Ectodermal cell (in vitro differentiated cells): Measurements from ENCODE around the gene DNAJB5.

Experiments
- H3K27ac ChIP-seq: 2 replicates; pipeline ENCODE4 v1.7.0; 2013; ENCODE audit warnings: mild to moderate bottlenecking, low read depth, low read length; ENCODE audit not compliant: insufficient read depth, poor library complexity, severe bottlenecking
- H3K27me3 ChIP-seq: 2 replicates; pipeline ENCODE4 v1.7.0; 2013; ENCODE audit warnings: mild to moderate bottlenecking, low read length; ENCODE audit not compliant: insufficient read depth, control insufficient read depth, poor library complexity, severe bottlenecking
- H3K36me3 ChIP-seq: one replicate; pipeline ENCODE4 v1.7.0; 2013; ENCODE audit warnings: low read length; ENCODE audit not compliant: control insufficient read depth, insufficient read depth
- H3K4me1 ChIP-seq: one replicate; pipeline ENCODE4 v1.7.0; 2013; ENCODE audit warnings: low read length; ENCODE audit not compliant: control insufficient read depth, insufficient read depth
- H3K4me3 ChIP-seq: 2 replicates; pipeline ENCODE4 v1.7.0; 2013; ENCODE audit warnings: low read depth, low read length, control low read depth; ENCODE audit not compliant: insufficient read depth
- H3K9me3 ChIP-seq: 2 replicates; pipeline ENCODE4 v1.7.0; 2013; ENCODE audit warnings: mild to moderate bottlenecking, low read length, moderate library complexity; ENCODE audit not compliant: control insufficient read depth
- WGBS, 2 experiments: methylation state at CpG; one replicate each; pipeline ENCODE4 v1.1.7; 2013; ENCODE audit warnings: missing lambda C conversion rate in 2 of 2; 5-methylcytosine and 5-hydroxymethylcytosine counted together

The DNAJB5 gene

DNA sequence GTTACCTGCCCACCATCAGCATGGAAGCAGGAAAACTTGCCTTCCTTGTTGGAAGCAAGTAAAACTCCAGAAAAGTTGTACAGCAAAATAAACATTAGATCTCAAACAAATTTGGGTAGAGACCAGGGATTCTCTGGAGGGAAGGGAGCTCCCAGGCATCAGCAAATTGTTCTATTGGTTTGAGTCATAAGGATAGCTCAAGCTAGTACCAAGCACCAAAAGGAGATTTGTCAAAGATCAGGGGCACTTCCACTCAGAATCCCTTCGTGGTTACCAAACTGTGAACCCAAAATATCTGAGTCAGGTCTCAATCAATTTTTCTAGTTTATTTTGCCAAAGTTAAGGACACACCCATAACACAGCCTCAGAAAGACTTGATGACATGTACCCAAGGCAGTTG, 37.8 kb downstream of the DNAJB5 start:
- no peak overlapping the region for H3K4me3 ChIP-seq

DNA sequence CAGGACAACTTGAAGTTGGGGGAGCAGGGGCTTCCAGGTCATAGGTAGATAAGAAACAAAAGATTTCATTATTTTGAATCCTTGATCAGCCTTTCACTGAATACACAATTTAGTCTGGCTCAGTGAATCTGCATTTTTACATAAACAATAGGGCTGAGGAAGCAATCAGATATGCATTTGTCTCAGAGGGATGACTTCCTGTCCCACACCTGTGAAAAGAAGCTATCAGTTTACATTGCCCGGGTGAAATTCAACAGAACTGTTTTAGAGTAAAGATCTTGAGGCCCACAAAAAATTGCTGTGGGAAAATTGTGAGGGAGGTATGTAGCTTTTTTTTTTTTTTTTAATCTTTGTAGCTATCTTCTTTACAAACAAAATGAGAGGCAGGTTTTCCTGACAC, 38.3 kb downstream of the DNAJB5 start:
- Histone ChIP-seq H3K27ac (no peak overlapping the region), H3K4me1 (no peaks in the 10 kb centered on the region), H3K36me3 (no peaks in the 10 kb centered on the region), H3K9me3 (peaks cover 2% of the 10 kb centered on the region), H3K4me3 (no peak overlapping the region), H3K27me3 (no peaks in the 10 kb centered on the region)
- 93 to 97% methylated on average over 1 of the region's 1 CpG for WGBS, 2 experiments

More for the DNA sequence above, 37.8 kb downstream of the DNAJB5 start:
- no peaks in the 10 kb centered on the region for H3K36me3 ChIP-seq
- 85 to 89% methylated on average over 1 of the region's 1 CpG for WGBS, 2 experiments
- no peaks in the 10 kb centered on the region for H3K4me1 ChIP-seq
- no peak overlapping the region for H3K27ac ChIP-seq
- no peaks in the 10 kb centered on the region for H3K27me3 ChIP-seq
- peaks cover 2% of the 10 kb centered on the region for H3K9me3 ChIP-seq

DNA sequence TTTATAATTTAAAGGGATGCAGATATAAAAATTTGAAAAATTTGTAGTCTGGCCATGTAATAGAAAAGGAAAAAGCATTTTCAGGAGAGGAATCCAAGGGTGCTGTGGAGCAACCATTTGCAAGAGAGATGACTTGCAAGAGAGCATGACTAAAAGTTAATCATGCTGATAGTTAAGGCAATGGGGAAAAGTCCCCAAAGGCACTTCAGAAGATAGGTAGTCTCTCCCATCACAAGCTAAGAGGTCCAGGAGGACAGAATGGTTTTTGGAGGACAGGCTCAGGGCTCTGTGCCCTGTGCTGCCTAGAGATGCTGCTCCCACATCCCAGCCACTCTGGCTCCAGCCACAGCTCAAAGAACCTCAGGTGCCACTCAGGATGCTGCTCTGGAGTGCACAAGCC, 38.8 kb downstream of the DNAJB5 start:
- no peaks in the 10 kb centered on the region for H3K4me1 ChIP-seq
- H3K36me3 ChIP-seq, result no peaks in the 10 kb centered on the region
- no peaks in the 10 kb centered on the region for H3K27me3 ChIP-seq
- H3K4me3 ChIP-seq, result no peak overlapping the region
- H3K9me3 ChIP-seq, result peaks cover 2% of the 10 kb centered on the region
- no peak overlapping the region for H3K27ac ChIP-seq

DNA sequence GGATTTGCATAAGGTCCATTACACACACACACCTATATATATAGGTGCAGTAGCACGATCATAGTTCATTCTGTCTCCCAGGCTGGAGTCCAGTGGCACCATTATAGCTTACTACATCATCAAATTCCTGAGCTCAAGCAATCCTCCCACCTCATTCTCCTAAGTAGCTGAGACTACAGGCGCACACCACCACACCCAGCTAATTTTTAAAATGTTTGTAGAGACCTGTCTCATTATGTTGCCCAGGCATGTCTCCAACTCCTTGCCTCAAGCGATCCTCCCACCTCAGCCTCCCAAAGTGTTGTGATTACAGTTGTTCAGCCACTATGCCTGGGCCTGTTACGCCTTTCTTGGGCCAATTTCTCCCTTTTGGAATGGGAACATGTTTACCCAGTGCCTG, 39.7 kb downstream of the DNAJB5 start:
- H3K9me3 ChIP-seq, result peaks cover 2% of the 10 kb centered on the region

DNA sequence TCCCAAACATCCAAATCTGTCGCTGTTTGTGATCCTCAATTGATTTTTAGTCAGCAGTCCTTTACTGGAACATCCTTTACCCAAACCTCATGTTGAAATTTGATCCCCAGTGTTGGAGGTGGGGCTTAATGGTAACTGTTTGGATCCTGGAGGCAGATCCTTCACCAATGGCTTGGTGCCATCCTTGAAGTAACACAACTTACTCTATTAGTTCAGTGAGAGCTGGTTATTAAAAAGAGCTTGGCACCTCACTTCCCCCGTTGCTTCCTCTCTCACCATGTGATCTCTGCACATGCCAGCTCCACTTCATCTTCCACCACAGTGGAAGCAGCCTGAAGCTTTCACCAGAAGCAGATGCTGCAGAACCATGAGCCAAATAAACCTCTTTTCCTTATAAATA, 40.3 kb downstream of the DNAJB5 start:
- Histone ChIP-seq H3K4me3 (no peak overlapping the region), H3K27ac (no peak overlapping the region), H3K4me1 (no peaks in the 10 kb centered on the region), H3K27me3 (no peaks in the 10 kb centered on the region), H3K36me3 (no peaks in the 10 kb centered on the region), H3K9me3 (peaks cover 2% of the 10 kb centered on the region)
- 84 to 89% methylated on average over 2 of the region's 2 CpGs for WGBS, 2 experiments

More for the DNA sequence above, 39.7 kb downstream of the DNAJB5 start:
- Histone ChIP-seq H3K4me1 (no peaks in the 10 kb centered on the region), H3K27ac (no peak overlapping the region), H3K27me3 (no peaks in the 10 kb centered on the region), H3K36me3 (no peaks in the 10 kb centered on the region), H3K4me3 (no peak overlapping the region)
- WGBS, 2 experiments, result 92% methylated on average over 3 of the region's 4 CpGs

DNA sequence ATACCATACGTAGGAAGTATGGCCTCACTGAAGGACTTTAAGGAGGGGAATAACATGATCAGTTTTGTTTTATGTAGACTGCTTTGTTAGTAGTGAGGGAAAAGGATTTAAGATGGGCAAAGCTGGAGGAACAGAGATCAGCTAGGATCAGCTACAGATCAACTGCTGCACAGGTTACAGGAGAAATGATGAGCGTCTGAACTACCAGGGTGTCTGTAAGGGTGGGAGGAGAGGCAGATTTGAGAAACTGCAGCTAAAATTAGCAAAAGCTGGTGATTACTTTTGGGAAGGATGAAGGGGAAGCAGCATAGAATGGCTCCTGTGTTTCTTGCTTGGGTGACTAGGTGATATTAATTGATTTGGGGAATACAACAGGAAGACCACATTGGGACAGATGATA, 43.6 kb downstream of the DNAJB5 start:
- H3K4me1 ChIP-seq, result no peaks in the 10 kb centered on the region
- H3K27me3 ChIP-seq, result no peaks in the 10 kb centered on the region
- H3K4me3 ChIP-seq, result no peak overlapping the region
- H3K9me3 ChIP-seq, result peaks cover 2% of the 10 kb centered on the region
- 95% methylated on average over 2 of the region's 2 CpGs for WGBS, 2 experiments
- no peak overlapping the region for H3K27ac ChIP-seq
- H3K36me3 ChIP-seq, result no peaks in the 10 kb centered on the region

DNA sequence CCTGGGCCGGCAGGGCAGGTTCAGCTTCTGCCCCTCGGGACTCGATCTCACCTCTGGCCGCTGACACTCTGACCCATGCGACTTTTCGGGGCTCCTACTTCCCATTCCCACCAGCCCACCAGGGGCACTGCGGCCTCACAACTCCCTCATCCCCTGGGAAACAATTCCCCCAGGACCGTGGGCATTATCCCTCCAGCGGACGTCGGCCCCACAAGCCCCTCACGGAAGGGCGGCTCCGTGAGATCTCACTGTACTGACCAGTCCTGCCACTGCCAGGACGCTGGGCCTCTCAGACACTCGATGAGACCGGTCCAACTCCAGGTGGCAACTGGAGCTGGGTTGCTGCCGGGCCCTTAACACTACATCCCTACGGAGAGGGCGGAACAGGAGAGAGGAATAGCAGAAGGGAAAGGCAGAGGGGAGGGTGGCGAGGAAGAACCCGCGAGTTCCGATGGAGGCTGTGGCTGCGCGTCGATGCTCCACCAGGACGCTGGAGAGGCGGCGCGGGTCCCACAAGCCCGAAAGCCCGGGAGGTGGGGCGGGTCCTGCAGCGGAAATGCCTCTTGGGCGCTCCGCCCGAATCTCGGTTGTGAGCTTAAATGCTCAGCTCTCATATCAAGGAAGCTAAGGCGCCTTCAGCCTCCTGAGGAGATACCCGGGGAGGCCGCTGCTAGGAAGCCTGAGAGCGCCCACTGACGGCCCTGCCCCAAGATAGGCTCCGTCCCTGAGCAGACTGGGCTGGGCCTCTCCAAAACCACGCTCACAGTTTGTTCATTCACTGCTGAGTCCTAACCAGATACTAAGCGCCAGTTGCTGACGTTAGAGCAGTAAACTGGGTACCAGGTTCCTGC, 46.5 kb downstream of the DNAJB5 start:
- H3K4me1 ChIP-seq, result no peaks in the 10 kb centered on the region
- no peak overlapping the region for H3K27ac ChIP-seq
- H3K27me3 ChIP-seq, result no peaks in the 10 kb centered on the region
- H3K36me3 ChIP-seq, result no peaks in the 10 kb centered on the region
- WGBS, 2 experiments, result 94 to 95% methylated on average over 48 of the region's 48 CpGs
- no peak overlapping the region for H3K4me3 ChIP-seq
- no peaks in the 10 kb centered on the region for H3K9me3 ChIP-seq

DNA sequence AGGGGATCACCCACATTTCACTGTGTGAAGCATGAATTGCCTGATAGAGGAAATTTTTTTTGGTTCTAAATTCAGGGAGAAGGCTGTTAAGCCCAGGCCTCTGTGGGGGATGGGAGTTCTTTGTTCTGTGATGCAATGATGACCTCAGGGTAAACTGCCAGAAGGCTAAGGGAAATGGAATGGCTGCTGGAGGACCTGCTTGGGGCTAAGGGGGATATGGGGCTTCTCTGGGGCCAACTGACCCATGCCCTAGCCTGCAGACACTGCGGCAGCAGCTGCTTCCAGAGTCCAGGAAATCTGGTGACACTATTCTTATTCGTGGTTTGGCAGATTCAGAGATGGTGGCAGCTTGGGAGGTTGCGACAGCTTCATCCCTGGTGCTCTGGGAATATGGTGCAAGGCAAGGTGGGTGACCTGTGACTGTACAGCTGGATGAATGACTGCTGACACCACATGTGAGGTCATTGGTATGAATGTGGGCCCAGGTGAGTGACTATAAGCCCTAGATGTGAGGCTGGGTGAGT, 52.6 kb downstream of the DNAJB5 start:
- no peak overlapping the region for H3K4me3 ChIP-seq
- H3K4me1 ChIP-seq, result no peaks in the 10 kb centered on the region
- WGBS, 2 experiments, result 94 to 95% methylated on average over 3 of the region's 3 CpGs
- H3K9me3 ChIP-seq, result no peaks in the 10 kb centered on the region
- H3K27me3 ChIP-seq, result no peaks in the 10 kb centered on the region
- H3K36me3 ChIP-seq, result no peaks in the 10 kb centered on the region
- no peak overlapping the region for H3K27ac ChIP-seq

DNA sequence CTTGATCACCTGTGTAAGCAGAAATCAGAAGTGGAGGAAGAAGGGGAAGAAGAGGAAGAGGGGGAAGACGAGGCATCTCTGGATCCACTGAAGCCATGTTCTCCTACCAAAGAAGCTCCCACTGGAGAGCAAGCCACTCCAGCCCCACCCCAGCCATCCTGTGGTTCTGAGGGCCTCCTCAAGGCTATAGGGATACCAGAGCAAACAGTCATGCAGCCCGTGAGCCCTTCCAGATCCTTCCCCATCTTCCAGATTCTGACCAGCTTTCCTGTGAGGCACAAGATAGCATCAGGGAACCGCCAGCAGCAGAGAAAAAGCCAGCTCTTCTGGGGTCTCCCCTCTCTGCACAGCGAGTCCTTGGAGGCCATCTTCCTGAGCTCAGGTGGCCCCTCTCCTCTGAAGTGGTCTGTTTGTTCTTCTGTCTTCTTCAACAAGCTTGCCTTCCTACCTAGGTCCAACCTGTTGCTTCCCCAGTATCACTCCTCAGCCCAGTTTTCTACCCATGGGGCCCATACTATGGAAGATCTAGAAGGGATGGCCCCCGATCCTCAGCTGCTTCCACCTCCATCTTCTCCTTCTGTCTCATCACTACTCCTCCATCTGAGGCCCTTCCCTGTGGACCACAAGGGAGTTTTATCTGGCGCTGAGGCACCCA, 53.5 kb downstream of the DNAJB5 start:
- 93 to 95% methylated on average over 6 of the region's 6 CpGs for WGBS, 2 experiments
- Histone ChIP-seq H3K4me3 (no peak overlapping the region), H3K36me3 (no peaks in the 10 kb centered on the region), H3K4me1 (no peaks in the 10 kb centered on the region), H3K27me3 (no peaks in the 10 kb centered on the region), H3K27ac (no peak overlapping the region), H3K9me3 (no peaks in the 10 kb centered on the region)

DNA sequence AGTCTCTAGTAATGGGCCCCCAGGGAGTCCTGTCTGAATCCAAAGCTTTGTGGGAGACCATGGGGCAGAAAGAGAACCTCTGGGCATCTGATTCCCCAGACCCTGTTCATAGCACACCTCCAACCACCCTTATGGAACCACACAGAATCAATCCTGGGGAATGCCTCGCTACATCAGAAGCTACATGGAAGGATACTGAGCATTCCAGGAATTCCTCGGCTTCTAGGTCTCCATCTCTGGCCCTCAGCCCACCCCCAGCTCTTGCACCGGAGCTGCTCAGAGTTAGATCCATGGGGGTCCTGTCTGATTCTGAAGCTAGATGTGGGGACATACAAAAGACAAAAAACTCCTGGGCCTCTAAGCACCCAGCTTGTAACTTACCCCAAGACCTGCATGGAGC, 54.5 kb downstream of the DNAJB5 start:
- no peak overlapping the region for H3K4me3 ChIP-seq
- no peaks in the 10 kb centered on the region for H3K27me3 ChIP-seq
- 63 to 72% methylated on average over 3 of the region's 3 CpGs for WGBS, 2 experiments
- H3K27ac ChIP-seq, result no peak overlapping the region
- H3K9me3 ChIP-seq, result no peaks in the 10 kb centered on the region
- H3K4me1 ChIP-seq, result no peaks in the 10 kb centered on the region
- no peaks in the 10 kb centered on the region for H3K36me3 ChIP-seq
